Endothelial cell of umbilical vein (primary cell): ENCODE results near the gene LDLRAD4. TPM values are rescaled to one million over a fixed set of nuclear protein-coding genes. Genes with fewer than 3 reads are reported as not detected.

ENCODE experiments used
- BruUV-seq: library from RNA; stranded (reverse); fragments of 400-500 nt; replicated peaks from 2 replicates; lab custom pipeline; 2021; lab: Mats Ljungman, UMichigan
- CTCF ChIA-PET: fragments of 300-600, 350-600 bp; sonication (Branson Sonifier 250); formaldehyde crosslinking; loops from one replicate; lab custom pipeline; 2021; ENCODE audit warnings: antibody characterized with exemption, inconsistent platforms; lab: Charles Lee
- POLR2A ChIA-PET: fragments of 300-600, 350-600 bp; sonication (Branson Sonifier 250); formaldehyde crosslinking; loops from one replicate; lab custom pipeline; 2021; ENCODE audit warnings: antibody characterized with exemption, inconsistent platforms; lab: Charles Lee
- DNase-seq: peaks from one replicate; pipeline ENCODE4 v3.0.0-alpha.2; 2011; ENCODE audit warnings: low read depth, low spot score
- FAIRE-seq: peaks from 2 replicates; lab custom pipeline; 2011; peaks lifted over from hg19 to GRCh38; lab: Jason Lieb, UNC
- H2AFZ ChIP-seq: 2 replicates; pipeline ENCODE4 v1.6.0; 2012; ENCODE audit warnings: low read depth, low read length, control low read depth, inconsistent platforms
- H3K27ac ChIP-seq: 2 replicates; pipeline ENCODE4 v1.5.1; 2011; ENCODE audit warnings: low read depth, mild to moderate bottlenecking, control low read depth, low read length, moderate library complexity; ENCODE audit not compliant: insufficient read depth
- H3K27me3 ChIP-seq, 2 experiments: 2 replicates each; pipeline versions ENCODE4 v1.6.0 to v1.6.1; 2011; ENCODE audit warnings: low read length in 2 of 2, mixed read lengths in 1 of 2; ENCODE audit not compliant: control insufficient read depth in 2 of 2, insufficient read depth in 2 of 2
- H3K36me3 ChIP-seq, 2 experiments: 2 replicates in 1 of 2; 3 replicates in 1 of 2; pipeline ENCODE4 v1.5.1; 2011; ENCODE audit warnings: low read length in 2 of 2, mild to moderate bottlenecking in 1 of 2, moderate library complexity in 1 of 2; ENCODE audit not compliant: control insufficient read depth in 2 of 2, insufficient read depth in 2 of 2; ENCODE audit errors: extremely low read depth in 1 of 2
- H3K4me1 ChIP-seq: 3 replicates; pipeline ENCODE4 v1.5.1; 2011; ENCODE audit warnings: mild to moderate bottlenecking, low read length; ENCODE audit not compliant: control insufficient read depth, insufficient read depth; ENCODE audit errors: extremely low read depth
- H3K4me2 ChIP-seq: 2 replicates; pipeline ENCODE4 v1.6.1; 2011; ENCODE audit warnings: low read length, control low read depth, mixed read lengths; ENCODE audit not compliant: insufficient read depth
- H3K4me3 ChIP-seq, 3 experiments: fragments of 200-600 bp in 1 of 3; sonication (generic), shearing (Covaris generic) in 1 of 3; replicated peaks in 1 of 3; 2 replicates each; pipeline ENCODE4 v1.5.1; 2011 to 2016; ENCODE audit warnings: control low read depth in 3 of 3, low read length in 3 of 3, mild to moderate bottlenecking in 2 of 3, inconsistent platforms in 1 of 3, low read depth in 1 of 3, moderate library complexity in 1 of 3; ENCODE audit not compliant: insufficient read depth in 1 of 3
- H3K79me2 ChIP-seq: 2 replicates; pipeline ENCODE4 v1.6.0; 2012; ENCODE audit warnings: low read length, inconsistent platforms; ENCODE audit not compliant: control insufficient read depth, insufficient read depth
- H3K9ac ChIP-seq: replicated peaks from 2 replicates; pipeline ENCODE3; 2011; ENCODE audit warnings: low read length, control low read depth; ENCODE audit not compliant: insufficient read depth; ENCODE audit errors: extremely low read depth
- H3K9me1 ChIP-seq: replicated peaks from 3 replicates; pipeline ENCODE4 v1.6.0; 2011; ENCODE audit warnings: mild to moderate bottlenecking, low read length; ENCODE audit not compliant: control insufficient read depth, insufficient read depth; ENCODE audit errors: extremely low read depth
- H3K9me3 ChIP-seq: replicated peaks from 2 replicates; pipeline ENCODE4 v1.5.1; 2012; ENCODE audit warnings: low read length, inconsistent platforms; ENCODE audit not compliant: control insufficient read depth, insufficient read depth
- H4K20me1 ChIP-seq: replicated peaks from 2 replicates; pipeline ENCODE3; 2011; ENCODE audit warnings: mild to moderate bottlenecking, low read length; ENCODE audit not compliant: control insufficient read depth, insufficient read depth; ENCODE audit errors: extremely low read depth
- CTCF ChIP-seq, 2 donors: IDR thresholded peaks; 1 replicate in 1 of 2; 2 replicates in 1 of 2; pipeline ENCODE4 v1.5.1; 2011; ENCODE audit warnings: low read length in 2 of 2, mild to moderate bottlenecking in 2 of 2, moderate library complexity in 2 of 2, control low read depth in 1 of 2, inconsistent platforms in 1 of 2, low read depth in 1 of 2; ENCODE audit not compliant: insufficient read depth in 1 of 2; ENCODE audit errors: extremely low read depth in 1 of 2
- EZH2 ChIP-seq: IDR thresholded peaks from 2 replicates; pipeline ENCODE4 v1.6.1; 2012; ENCODE audit warnings: borderline replicate concordance, low read depth, mild to moderate bottlenecking, moderate library complexity, low read length, inconsistent platforms; ENCODE audit not compliant: severe bottlenecking
- FOS ChIP-seq: IDR thresholded peaks from 2 replicates; pipeline ENCODE4 v1.6.1; 2011; ENCODE audit warnings: mild to moderate bottlenecking, low read length, moderate library complexity, borderline replicate concordance; ENCODE audit not compliant: insufficient read depth
- GATA2 ChIP-seq: IDR thresholded peaks from 2 replicates; pipeline ENCODE4 v1.7.0; 2011; ENCODE audit warnings: low read depth, mild to moderate bottlenecking, moderate library complexity, mixed read lengths, low read length; ENCODE audit not compliant: insufficient read length, insufficient read depth
- JUN ChIP-seq: IDR thresholded peaks from 2 replicates; pipeline ENCODE4 v1.6.1; 2011; ENCODE audit warnings: borderline replicate concordance, low read depth; ENCODE audit not compliant: insufficient read length, insufficient read depth
- MYC ChIP-seq: IDR thresholded peaks from one replicate; pipeline ENCODE4 v1.6.1; 2011; ENCODE audit warnings: mild to moderate bottlenecking, low read depth, low read length
- POLR2A ChIP-seq: IDR thresholded peaks from 2 replicates; pipeline ENCODE4 v1.6.1; 2012; ENCODE audit warnings: low read depth, mild to moderate bottlenecking, control low read depth, low read length
- POLR2AphosphoS5 ChIP-seq: IDR thresholded peaks from 2 replicates; pipeline ENCODE4 v1.6.1; 2012; ENCODE audit warnings: low read depth, mild to moderate bottlenecking, control low read depth, low read length, moderate library complexity; ENCODE audit not compliant: insufficient read depth
- dilution Hi-C: fragments of 300-500 bp; cut with MboI; formaldehyde crosslinking; loops from one replicate; pipeline ENCODE4 v1.15.0; 2019; ENCODE audit warnings: low sequenced_read_pairs; ENCODE audit not compliant: extremely low pct_ligation_motif_present
- intact Hi-C: fragments of 100-400 bp; cut with micrococcal nuclease; formaldehyde crosslinking; loops from one replicate; pipeline ENCODE4 v1.10.0; 2022
- polyA plus RNA-seq, 4 experiments: library from polyadenylated mRNA; depleted of rRNA in 3 of 4; stranded (reverse) in 3 of 4; unstranded in 1 of 4; fragments of >200 nt; gene quantifications; 2 replicates each; pipeline versions ENCODE4 v1.2.1 to v1.2.3, GENCODE V29; 2011 to 2012; ENCODE audit warnings: missing spikeins in 1 of 4
- total RNA-seq: library from RNA; stranded (reverse); gene quantifications from 2 replicates; pipeline ENCODE4 v1.2.3, GENCODE V29; 2021
- TF ChIP-seq, protein P1 (sequence below): IDR thresholded peaks from 2 replicates; pipeline ENCODE4 v1.6.1; 2011; ENCODE audit not compliant: insufficient read depth, insufficient read length

The LDLRAD4 gene
- total and polyA plus RNA-seq, 2 donors (not counting 3 experiments of a cell fraction or from before 2014, with no cell fraction given) = 5.2 to 6.5 TPM

DNA sequence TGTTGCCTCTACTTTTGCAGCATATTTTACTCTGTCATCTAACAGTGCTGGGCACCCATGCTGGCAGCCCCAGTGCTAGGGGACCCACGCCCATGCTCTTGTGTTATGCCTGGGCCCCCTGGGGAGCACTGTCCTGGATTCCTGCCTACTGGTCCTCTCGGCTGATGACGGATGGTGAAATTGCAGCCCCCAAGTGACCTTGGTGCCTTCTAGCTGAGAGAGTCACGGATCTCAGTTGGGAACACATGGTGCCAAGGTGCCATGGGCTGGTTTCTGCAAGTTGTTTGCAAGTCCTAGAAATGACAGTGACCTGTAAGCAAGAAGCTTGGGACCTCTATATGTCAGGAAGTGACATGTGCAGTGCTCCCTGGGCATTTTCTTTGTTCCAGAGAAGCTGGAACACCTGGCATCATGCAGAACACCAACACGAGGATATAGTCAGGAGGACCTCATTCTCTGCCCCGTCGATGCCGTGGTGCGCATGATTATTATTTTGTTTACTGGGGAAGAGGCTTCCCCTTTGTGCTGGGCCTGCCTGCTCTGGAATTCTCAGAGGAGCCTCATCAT, 187.6 kb downstream of the LDLRAD4 start:
- BruUV-seq = no TSS peak
- no peaks in the 10 kb centered on the region for H3K4me1 ChIP-seq
- DNase-seq (no peak), FAIRE-seq (no peak)
- H3K9me1 ChIP-seq = no peaks in the 10 kb centered on the region
- H3K9me3 ChIP-seq = no peaks in the 10 kb centered on the region
- no peak overlapping the region for H3K4me2 ChIP-seq
- no peaks in the 10 kb centered on the region for H3K27me3 ChIP-seq
- no peak overlapping the region for H3K4me3 ChIP-seq
- POLR2A ChIA-PET = no interaction called here
- intact Hi-C loops = no loop called here
- no peaks in the 10 kb centered on the region for H3K79me2 ChIP-seq
- TF ChIP-seq, protein P1, sequence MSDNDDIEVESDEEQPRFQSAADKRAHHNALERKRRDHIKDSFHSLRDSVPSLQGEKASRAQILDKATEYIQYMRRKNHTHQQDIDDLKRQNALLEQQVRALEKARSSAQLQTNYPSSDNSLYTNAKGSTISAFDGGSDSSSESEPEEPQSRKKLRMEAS = no peak
- TF ChIP-seq FOS (no peak), GATA2 (no peak), EZH2 (no peak), CTCF (IDR thresholded peaks at IDR 0.05; ENCODE audit: extremely low read depth in 1 of 2, insufficient read depth in 1 of 2, low read depth in 1 of 2, low read length in 2 of 2) (no peak), POLR2A (no peak), JUN (no peak), MYC (no peak), POLR2AphosphoS5 (no peak)
- no peak overlapping the region for H2AFZ ChIP-seq
- no peaks in the 10 kb centered on the region for H4K20me1 ChIP-seq
- CTCF ChIA-PET = interaction anchor here (0.9 to 2.2 kb wide), 3 partner anchors 10 to 124 kb away, joined by 3 to 5 read pairs (median 3); no protein-coding TSS in a partner anchor
- H3K27ac ChIP-seq = no peak overlapping the region
- no peaks in the 10 kb centered on the region for H3K36me3 ChIP-seq
- H3K9ac ChIP-seq = no peak overlapping the region
- dilution Hi-C loops = no loop called here
